Measurements from ENCODE around the gene GFOD1.

The GFOD1 gene

GRCh38 chr6:13427801-13428582 lies 59.4 kb downstream of the GFOD1 start:
- no peak for DNase-seq (ENCODE audit: insufficient read length, low spot score)
- FAIRE-seq = peak; percentile 94

- DNase-seq (ENCODE audit: insufficient read length, low spot score) (no peak), FAIRE-seq (peak; percentile 60)
These were observed 60.1 kb downstream of the GFOD1 start for GRCh38 chr6:13427316-13427715.

GRCh38 chr6:13425943-13426931 lies 61.2 kb downstream of the GFOD1 start:
- DNase-seq (ENCODE audit: insufficient read length, low spot score) (no peak), FAIRE-seq (peak; percentile 86)

GRCh38 chr6:13425270-13425873 lies 62.0 kb downstream of the GFOD1 start:
- FAIRE-seq (peak; percentile 66), DNase-seq (ENCODE audit: insufficient read length, low spot score) (no peak)

DNA sequence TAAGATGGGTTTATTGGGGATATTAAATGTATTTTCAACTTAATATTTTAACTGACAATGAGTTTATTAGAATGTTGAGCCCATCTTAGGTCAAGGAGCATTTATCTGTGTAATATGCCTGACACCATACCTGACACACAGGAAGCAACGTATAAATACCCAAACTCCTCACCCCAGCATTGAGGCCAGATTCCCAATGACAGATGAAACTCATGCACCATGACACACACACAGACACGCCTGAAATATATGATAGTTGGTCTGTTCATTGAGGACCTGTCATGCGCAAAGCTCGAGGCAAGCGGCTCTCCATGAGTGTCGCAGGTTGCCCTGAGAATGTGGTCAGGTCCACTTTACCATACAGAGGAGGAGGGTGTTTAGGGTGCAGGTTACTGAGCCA lies 64.1 kb downstream of the GFOD1 start:
- FAIRE-seq (no peak), DNase-seq (ENCODE audit: insufficient read length, low spot score) (no peak)

DNA sequence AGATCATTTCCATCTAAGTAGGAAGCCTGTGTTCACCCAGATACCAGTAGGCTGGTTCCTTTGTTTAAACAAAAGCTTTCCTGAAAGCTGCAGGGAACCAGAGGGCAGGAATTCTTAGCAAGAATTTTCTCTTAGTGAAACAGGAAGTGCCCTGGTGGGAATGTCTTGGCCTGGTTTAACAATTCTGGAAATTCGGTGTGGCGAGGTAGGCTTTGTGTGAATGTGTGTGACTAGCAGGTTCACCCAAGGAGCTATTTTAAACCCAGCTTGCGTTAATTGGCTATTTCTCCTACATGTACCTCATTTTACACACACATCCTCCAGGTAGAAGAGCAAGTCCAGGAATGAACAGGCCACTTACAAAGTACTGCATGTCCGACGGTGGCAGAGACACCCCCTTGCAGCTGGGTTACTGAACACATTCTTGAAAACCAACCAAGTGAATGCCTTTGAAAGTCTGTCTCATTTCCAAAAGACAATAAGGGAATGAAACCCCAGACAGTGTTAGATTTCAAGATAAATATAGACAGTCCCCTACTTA lies 64.6 kb downstream of the GFOD1 start:
- FAIRE-seq = no peak
- DNase-seq (ENCODE audit: insufficient read length, low spot score) = no peak

GRCh38 chr6:13421425-13422059 lies 65.9 kb downstream of the GFOD1 start:
- no peak for DNase-seq (ENCODE audit: insufficient read length, low spot score)

GRCh38 chr6:13420269-13420668 lies 67.1 kb downstream of the GFOD1 start:
- no peak for DNase-seq (ENCODE audit: insufficient read length, low spot score)
- FAIRE-seq = no peak

More at GRCh38 chr6:13421425-13422059, 65.9 kb downstream of the GFOD1 start:
- FAIRE-seq = no peak

DNA sequence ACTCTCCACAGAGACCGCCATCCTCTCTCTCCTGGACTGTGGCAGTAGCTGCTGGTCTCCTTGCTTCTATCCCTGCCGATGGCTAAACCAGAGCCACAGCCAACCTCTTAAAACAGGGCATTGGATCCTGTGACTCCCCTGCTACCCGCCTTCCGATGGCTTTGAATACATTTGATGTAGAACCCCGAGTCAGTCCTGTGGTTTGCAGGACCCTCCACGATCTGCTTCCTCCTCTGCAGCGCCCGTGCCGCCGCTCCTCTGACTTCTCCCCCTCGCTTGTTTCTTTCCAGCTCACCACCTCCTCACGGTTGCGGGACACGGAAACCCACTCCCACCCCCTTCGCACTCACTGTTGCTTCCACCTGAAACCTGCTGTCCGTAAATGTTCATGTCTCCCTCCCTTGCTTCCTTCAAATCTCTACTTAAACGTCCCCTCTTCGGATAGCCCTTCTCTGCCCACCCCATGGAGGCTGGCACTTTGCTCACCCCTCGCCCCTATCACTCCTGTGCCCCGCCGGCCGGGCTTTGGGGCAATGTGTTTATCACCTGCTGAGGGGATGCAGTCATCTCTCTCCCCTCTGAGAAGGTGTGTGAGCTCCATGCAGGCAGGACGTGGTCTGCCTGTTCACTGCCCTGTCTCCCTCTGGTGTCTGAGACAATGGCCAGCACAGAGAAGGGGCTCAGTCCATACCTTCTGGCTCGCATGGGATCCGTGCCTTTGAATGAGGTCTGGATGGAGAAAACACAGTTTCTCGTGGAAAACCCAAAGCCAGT lies 67.8 kb downstream of the GFOD1 start:
- no peak for DNase-seq (ENCODE audit: insufficient read length, low spot score)
- FAIRE-seq = no peak

DNA sequence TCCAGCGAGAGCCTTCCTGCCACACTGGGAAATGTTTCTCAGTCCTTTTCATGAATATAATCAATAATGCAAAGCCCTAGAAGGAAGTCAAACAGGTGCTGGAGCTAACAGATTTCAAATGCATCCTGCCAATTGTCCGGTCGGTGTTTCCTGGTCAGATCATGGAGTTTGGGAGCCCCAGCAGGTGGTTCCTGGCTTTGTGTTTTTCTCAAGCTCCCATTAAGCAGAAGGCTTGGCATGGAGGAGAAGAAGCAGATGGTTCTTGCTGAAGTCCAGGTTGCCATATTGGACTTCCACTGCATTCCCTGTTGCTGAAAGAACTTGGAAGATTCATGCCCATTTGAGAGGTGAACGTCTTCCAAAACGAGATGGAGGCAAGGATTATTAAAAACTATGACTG lies 68.6 kb downstream of the GFOD1 start:
- DNase-seq (ENCODE audit: insufficient read length, low spot score) (no peak), FAIRE-seq (no peak)

DNA sequence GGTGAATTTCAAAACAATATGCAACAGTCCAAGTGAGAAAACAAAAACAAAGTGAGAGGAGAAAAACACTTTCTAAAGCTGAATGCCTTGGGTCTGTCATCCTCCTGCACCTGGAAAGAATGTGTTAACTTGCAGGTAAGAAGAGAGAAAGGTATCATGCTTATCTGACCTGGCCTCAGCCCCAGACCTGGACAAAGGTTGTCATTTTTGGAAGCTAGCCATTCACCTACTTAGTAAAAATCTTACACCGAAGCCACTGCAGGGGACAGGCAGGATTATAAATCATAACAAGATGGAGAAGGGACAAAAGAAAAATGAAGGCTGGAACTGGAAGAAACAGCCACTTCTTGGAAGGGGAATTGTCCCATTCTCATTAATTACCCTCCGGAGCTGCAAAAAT lies 69.4 kb downstream of the GFOD1 start:
- no peak for DNase-seq (ENCODE audit: insufficient read length, low spot score)
- no peak for FAIRE-seq

GRCh38 chr6:13417431-13417830 lies 70.0 kb downstream of the GFOD1 start:
- DNase-seq (ENCODE audit: insufficient read length, low spot score) = no peak
- no peak for FAIRE-seq

- no peak for FAIRE-seq
- DNase-seq (ENCODE audit: insufficient read length, low spot score) = no peak
These were observed 72.1 kb downstream of the GFOD1 start for GRCh38 chr6:13415283-13415682.

DNA sequence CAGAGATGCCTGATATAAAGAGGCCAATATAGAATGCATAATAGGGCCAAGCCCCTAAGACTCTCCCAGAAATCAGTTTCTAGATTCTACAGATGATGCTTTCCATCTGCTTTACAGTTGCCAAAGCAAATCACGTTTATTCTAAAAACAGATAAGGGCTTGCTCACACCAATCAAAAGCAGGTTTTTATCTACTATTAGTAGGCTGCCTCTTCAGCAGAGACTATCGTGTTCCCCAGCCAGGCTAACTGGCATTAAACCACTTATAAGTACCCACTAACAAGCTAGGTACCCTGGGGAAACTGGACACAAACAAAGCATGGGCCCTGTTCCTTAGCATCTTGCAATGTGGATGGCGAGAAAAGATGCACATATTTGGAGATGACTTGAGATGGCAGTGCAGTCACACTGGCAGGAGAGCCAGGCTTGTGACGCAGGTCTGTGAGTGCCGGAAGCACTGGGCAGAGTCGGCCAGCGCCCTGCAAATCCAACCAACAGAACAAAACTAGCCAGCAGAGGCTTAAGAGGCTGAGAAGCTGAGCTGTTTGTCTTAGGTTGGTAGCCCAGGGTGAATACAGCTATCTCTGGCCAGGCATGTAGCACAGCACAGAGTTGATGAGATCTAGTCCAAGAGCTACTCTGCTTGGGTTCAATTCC lies 73.4 kb downstream of the GFOD1 start:
- FAIRE-seq = no peak
- no peak for DNase-seq (ENCODE audit: insufficient read length, low spot score)

DNA sequence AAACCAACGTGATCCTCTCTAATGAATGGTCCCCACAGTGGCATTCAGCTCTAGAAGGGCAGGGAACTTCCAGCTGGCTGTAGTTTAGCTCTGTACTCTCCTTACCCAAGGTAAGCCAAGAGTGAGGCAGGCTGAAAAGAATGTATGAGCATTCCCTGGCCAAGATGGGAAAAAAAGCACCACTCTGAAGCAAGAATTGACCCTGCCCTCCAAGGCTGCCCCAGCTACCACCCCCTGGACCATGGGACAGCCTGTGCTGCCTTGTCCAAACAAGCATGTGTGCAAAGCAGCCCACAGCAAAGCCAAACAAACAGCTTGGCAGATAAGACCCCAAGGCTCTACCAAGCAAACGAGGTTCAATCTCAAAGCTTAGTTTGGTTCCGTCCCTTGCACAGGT lies 73.9 kb downstream of the GFOD1 start:
- FAIRE-seq (no peak), DNase-seq (ENCODE audit: insufficient read length, low spot score) (no peak)

DNA sequence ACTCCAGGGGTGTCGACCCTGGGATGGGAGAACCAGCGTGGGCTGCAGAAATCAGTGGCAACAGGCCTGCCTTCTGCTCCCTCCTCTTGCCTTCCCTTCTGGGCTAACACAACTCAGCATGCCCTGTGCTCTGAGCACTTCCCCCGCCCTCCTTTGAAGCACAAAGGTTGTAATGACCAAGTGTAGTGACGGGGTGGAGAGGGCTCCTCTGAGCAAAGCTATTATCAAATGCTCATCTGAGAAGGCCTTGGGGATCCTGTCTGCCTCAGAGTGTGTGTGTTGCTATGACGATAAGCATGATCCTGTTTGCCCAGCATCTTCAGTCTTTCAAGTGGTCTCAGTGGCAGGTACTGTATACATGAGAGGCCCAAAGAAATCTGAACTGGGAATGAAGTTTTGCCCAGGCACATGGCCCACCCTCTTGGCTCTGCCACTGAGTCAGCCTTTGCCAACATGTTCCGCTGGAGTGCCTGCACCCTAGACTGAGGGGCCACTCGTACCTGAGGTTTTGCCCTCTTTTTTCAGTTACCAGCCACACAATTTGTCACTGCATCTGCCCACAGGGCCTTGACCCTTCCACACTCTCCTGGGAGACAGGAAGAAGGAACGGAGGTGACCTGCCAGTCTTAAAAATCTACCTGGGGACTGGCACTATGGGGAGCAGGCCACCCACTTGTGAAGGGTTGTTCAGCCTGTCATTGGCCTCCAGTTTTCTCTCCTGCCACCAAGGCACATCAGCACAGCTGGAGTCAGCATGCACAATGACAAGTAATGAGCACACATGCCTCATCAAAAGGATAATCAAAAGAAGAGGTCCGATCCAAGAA lies 74.5 kb downstream of the GFOD1 start:
- FAIRE-seq (no peak), DNase-seq (ENCODE audit: insufficient read length, low spot score) (no peak)

DNA sequence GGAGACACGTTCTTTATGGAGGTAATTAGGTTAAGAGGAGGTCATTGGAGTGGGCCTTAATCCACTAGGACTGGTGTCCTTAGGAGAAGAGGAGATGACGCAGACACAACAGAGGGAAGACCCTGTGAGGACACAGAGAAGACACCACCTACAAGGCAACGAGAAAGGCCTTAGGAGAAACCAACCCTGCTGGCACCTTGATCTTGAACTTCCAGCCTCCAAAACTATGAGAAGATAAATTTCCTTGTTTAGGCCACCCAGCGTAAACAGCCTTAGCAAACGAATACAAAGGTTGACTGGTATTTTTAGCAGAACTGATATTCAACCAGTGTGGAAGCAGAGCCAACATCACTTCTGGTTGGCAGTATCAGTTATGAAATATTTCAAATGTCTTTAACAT lies 75.2 kb downstream of the GFOD1 start:
- FAIRE-seq (no peak), DNase-seq (ENCODE audit: insufficient read length, low spot score) (no peak)

GRCh38 chr6:13411484-13411883 lies 75.9 kb downstream of the GFOD1 start:
- FAIRE-seq (no peak), DNase-seq (ENCODE audit: insufficient read length, low spot score) (no peak)

Data from GM19239 (cell line).